Glutamatergic neuron (in vitro differentiated cells): ENCODE data around the gene TP63. TPM values are rescaled to one million over a fixed set of nuclear protein-coding genes. Genes with fewer than 3 reads are reported as not detected.
"Not testable (repeated sequence)": the region's sequence is repeated elsewhere in the genome, so short reads cannot be mapped to it uniquely, and the experiment has no call there.

Experiments used
- DNase-seq: peaks from one replicate; pipeline ENCODE4 v3.0.0; 2022
- H3K27ac Mint-ChIP-seq: one replicate; pipeline ENCODE4 v1.8.0; 2020; ENCODE audit warnings: mild to moderate bottlenecking, mixed read lengths, inconsistent platforms; ENCODE audit not compliant: unreplicated experiment
- H3K27me3 Mint-ChIP-seq: one replicate; pipeline ENCODE4 v1.8.0; 2020; ENCODE audit warnings: mild to moderate bottlenecking, moderate library complexity, mixed read lengths, inconsistent platforms; ENCODE audit not compliant: unreplicated experiment
- H3K36me3 Mint-ChIP-seq: one replicate; pipeline ENCODE4 v1.8.0; 2020; ENCODE audit warnings: mild to moderate bottlenecking, mixed read lengths, inconsistent platforms; ENCODE audit not compliant: unreplicated experiment
- H3K4me1 Mint-ChIP-seq: one replicate; pipeline ENCODE4 v1.8.0; 2020; ENCODE audit warnings: mild to moderate bottlenecking, low read depth, mixed read lengths, inconsistent platforms; ENCODE audit not compliant: unreplicated experiment
- H3K4me3 Mint-ChIP-seq: one replicate; pipeline ENCODE4 v1.8.0; 2020; ENCODE audit warnings: mild to moderate bottlenecking, mixed read lengths, inconsistent platforms; ENCODE audit not compliant: unreplicated experiment
- H3K9me3 Mint-ChIP-seq: one replicate; pipeline ENCODE4 v1.8.0; 2020; ENCODE audit warnings: mild to moderate bottlenecking, moderate library complexity, mixed read lengths, inconsistent platforms; ENCODE audit not compliant: unreplicated experiment
- CTCF ChIP-seq: fragments of 200-600 bp; sonication (generic); IDR thresholded peaks from one replicate; pipeline ENCODE4 v1.5.0; 2021; ENCODE audit not compliant: partially characterized antibody, unreplicated experiment
- total RNA-seq: library from RNA; stranded (reverse); fragmentation: NEBNext Ultra II Directional; extraction: Animal tissue kit (Norgen Biotek cat#: 25700); gene quantifications from one replicate; pipeline ENCODE4 v1.2.1, GENCODE V29; 2021; ENCODE audit not compliant: unreplicated experiment

TP63 gene
- total RNA-seq, 1 donor from 2014 or later, result not detected

GRCh38 chr3:189664311-189664710 is 33.1 kb downstream of the TP63 start:
- Mint-ChIP-seq H3K9me3 (peaks cover 2% of the 10 kb centered on the region), H3K27me3 (no peaks in the 10 kb centered on the region), H3K4me1 (no peaks in the 10 kb centered on the region), H3K36me3 (no peaks in the 10 kb centered on the region), H3K27ac (no peak overlapping the region), H3K4me3 (no peak overlapping the region)
- no peak for TF ChIP-seq CTCF
- no peak for DNase-seq

- H3K4me3 Mint-ChIP-seq, H3K9me3 Mint-ChIP-seq, H3K4me1 Mint-ChIP-seq, H3K36me3 Mint-ChIP-seq, DNase-seq, H3K27me3 Mint-ChIP-seq, H3K27ac Mint-ChIP-seq: not testable (repeated sequence)
Observed at GRCh38 chr3:189672346-189672745, 41.2 kb downstream of the TP63 start.

- Mint-ChIP-seq H3K27me3 (no peaks in the 10 kb centered on the region), H3K9me3 (no peaks in the 10 kb centered on the region), H3K27ac (no peak overlapping the region), H3K36me3 (no peaks in the 10 kb centered on the region), H3K4me1 (no peaks in the 10 kb centered on the region), H3K4me3 (no peak overlapping the region)
- no peak for DNase-seq
- TF ChIP-seq CTCF, result no peak
Observed at GRCh38 chr3:189673535-189673934, 42.3 kb downstream of the TP63 start.

- Mint-ChIP-seq H3K4me1 (no peaks in the 10 kb centered on the region), H3K27me3 (no peaks in the 10 kb centered on the region), H3K27ac (no peak overlapping the region), H3K36me3 (no peaks in the 10 kb centered on the region), H3K9me3 (no peaks in the 10 kb centered on the region), H3K4me3 (no peak overlapping the region)
- TF ChIP-seq CTCF, result no peak
- DNase-seq, result no peak
Observed at GRCh38 chr3:189674249-189674913, 43.2 kb downstream of the TP63 start.

- H3K4me1 Mint-ChIP-seq, result no peaks in the 10 kb centered on the region
- H3K27ac Mint-ChIP-seq, result no peak overlapping the region
- H3K9me3 Mint-ChIP-seq, result no peaks in the 10 kb centered on the region
- DNase-seq, result no peak
- H3K27me3 Mint-ChIP-seq, result no peaks in the 10 kb centered on the region
- TF ChIP-seq CTCF, result no peak
- no peak overlapping the region for H3K4me3 Mint-ChIP-seq
- no peaks in the 10 kb centered on the region for H3K36me3 Mint-ChIP-seq
Observed at GRCh38 chr3:189677667-189678066, 46.5 kb downstream of the TP63 start.
